Adipocyte (in vitro differentiated cells): ENCODE data around the gene FAM13A.

Experiments
- DNase-seq: peaks from one replicate; pipeline ENCODE4 v3.0.0-alpha.2; 2015; ENCODE audit warnings: low read depth
- H3K27me3 ChIP-seq: replicated peaks from 2 replicates; pipeline ENCODE4 v1.7.0; 2013; ENCODE audit warnings: mild to moderate bottlenecking, low read length, moderate library complexity; ENCODE audit not compliant: control insufficient read depth, insufficient read depth
- H3K36me3 ChIP-seq: 2 replicates; pipeline ENCODE4 v1.7.0; 2013; ENCODE audit warnings: low read length, mild to moderate bottlenecking, moderate library complexity; ENCODE audit not compliant: control insufficient read depth, insufficient read depth, severe bottlenecking
- H3K4me1 ChIP-seq: 2 replicates; pipeline ENCODE4 v1.7.0; 2013; ENCODE audit warnings: mild to moderate bottlenecking, low read length, moderate library complexity; ENCODE audit not compliant: control insufficient read depth, insufficient read depth
- H3K4me3 ChIP-seq: 2 replicates; pipeline ENCODE4 v1.7.0; 2013; ENCODE audit warnings: mild to moderate bottlenecking, low read length, moderate library complexity
- H3K9ac ChIP-seq: 2 replicates; pipeline ENCODE4 v1.7.0; 2013; ENCODE audit warnings: mild to moderate bottlenecking, low read length, moderate library complexity
- H3K9me3 ChIP-seq: 2 replicates; pipeline ENCODE4 v1.7.0; 2013; ENCODE audit warnings: mild to moderate bottlenecking, low read length, moderate library complexity; ENCODE audit not compliant: control insufficient read depth

FAM13A gene

DNA sequence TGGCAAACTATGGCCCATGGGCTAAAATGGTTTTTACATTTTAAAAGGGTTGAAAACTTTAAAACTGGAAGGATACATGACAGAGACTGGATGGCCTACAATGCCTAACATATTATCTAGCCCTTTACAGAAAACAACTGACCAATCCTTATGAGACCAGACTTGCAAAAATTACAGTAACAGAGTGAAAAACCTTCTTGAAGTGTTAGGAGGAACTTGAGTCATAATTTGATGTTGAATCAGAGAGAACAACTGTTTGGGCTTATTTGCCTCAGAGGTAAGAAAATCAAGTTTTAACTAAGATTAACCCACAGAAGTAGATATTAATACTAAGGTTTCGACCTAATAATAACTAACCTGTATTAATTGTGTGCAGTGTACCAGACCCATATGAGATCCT, 347.0 kb downstream of the FAM13A start:
- no peak for DNase-seq
- Histone ChIP-seq H3K4me1 (peaks cover 20% of the 10 kb centered on the region), H3K4me3 (no peak overlapping the region), H3K9ac (no peak overlapping the region), H3K9me3 (no peaks in the 10 kb centered on the region), H3K36me3 (peaks cover 17% of the 10 kb centered on the region), H3K27me3 (no peaks in the 10 kb centered on the region)

DNA sequence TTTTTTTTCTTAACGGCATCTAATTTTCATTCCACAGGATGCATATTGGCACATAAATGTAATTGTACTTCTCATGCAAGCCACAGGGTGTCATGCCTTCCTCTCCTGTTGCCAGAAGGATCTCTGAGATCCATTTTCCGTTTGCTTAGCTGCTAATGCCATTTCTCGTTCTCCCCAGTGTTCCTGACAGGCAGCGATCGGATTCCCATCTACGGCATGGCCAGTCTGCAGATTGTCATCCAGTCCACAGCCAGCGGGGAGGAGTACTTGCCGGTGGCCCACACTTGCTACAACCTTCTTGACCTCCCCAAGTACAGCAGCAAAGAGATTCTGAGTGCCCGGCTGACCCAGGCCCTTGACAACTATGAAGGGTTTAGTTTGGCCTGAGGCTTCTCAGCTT, 350.4 kb downstream of the FAM13A start:
- Histone ChIP-seq H3K4me1 (peaks cover 17% of the 10 kb centered on the region), H3K9me3 (no peaks in the 10 kb centered on the region), H3K9ac (peak overlapping the region; percentile 69), H3K27me3 (no peaks in the 10 kb centered on the region), H3K4me3 (peak overlapping the region; percentile 61), H3K36me3 (peaks cover 16% of the 10 kb centered on the region)
- DNase-seq: peak; percentile 81

GRCh38 chr4:88705805-88706492, 351.0 kb downstream of the FAM13A start:
- H3K9ac ChIP-seq: peak overlapping the region; percentile 69
- no peaks in the 10 kb centered on the region for H3K27me3 ChIP-seq
- H3K36me3 ChIP-seq: peaks cover 15% of the 10 kb centered on the region
- peaks cover 17% of the 10 kb centered on the region for H3K4me1 ChIP-seq
- DNase-seq: peak; percentile 60
- peak overlapping the region; percentile 61 for H3K4me3 ChIP-seq
- H3K9me3 ChIP-seq: no peaks in the 10 kb centered on the region

DNA sequence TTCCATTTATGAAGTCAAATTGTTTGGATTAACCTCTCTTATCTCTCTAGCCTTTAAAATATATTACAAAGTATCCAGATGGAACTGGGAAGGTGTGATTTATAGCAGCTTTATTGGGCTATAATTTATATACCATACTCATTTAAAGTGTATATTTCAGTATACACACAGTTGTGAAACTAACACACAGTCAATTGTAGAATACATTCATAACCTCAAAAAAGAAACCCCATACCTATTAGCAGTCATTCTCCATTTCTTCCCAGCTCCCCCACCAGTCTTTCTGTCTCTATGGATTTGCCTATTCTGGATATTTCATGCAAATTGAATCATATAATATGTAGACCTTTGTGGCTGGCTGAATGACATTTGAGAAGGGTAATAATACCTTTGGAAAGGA, 351.8 kb downstream of the FAM13A start:
- Histone ChIP-seq H3K27me3 (no peaks in the 10 kb centered on the region), H3K36me3 (peaks cover 10% of the 10 kb centered on the region), H3K9ac (no peak overlapping the region), H3K4me3 (no peak overlapping the region), H3K4me1 (peaks cover 17% of the 10 kb centered on the region), H3K9me3 (no peaks in the 10 kb centered on the region)
- no peak for DNase-seq

DNA sequence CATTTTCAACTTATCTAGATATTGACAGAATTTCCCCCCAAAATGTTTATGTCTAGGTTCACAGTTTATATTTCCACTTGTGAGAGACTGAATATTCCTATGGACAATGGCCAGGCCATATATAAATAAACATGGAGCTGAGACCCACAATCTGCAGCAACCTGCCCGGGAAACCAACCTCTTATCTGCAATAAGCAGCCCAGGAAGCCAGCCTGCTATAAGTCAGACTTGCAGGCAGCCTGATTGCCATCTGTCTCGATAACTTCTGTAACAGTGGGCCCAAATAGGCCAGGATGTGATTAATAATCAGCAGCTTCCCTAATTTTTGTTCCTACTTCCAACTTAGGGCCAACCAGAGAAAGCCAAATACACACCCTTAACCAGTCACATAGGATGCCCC, 354.2 kb downstream of the FAM13A start:
- DNase-seq: no peak
- H3K27me3 ChIP-seq: no peaks in the 10 kb centered on the region
- H3K9ac ChIP-seq: no peak overlapping the region

GRCh38 chr4:88698519-88698918, 358.5 kb downstream of the FAM13A start:
- Histone ChIP-seq H3K27me3 (no peaks in the 10 kb centered on the region), H3K36me3 (no peaks in the 10 kb centered on the region), H3K4me1 (no peaks in the 10 kb centered on the region), H3K9ac (no peak overlapping the region), H3K9me3 (no peaks in the 10 kb centered on the region), H3K4me3 (no peak overlapping the region)
- DNase-seq: no peak

More for the DNA sequence above, 354.2 kb downstream of the FAM13A start:
- Histone ChIP-seq H3K4me1 (peaks cover 17% of the 10 kb centered on the region), H3K4me3 (no peak overlapping the region), H3K36me3 (peaks cover 10% of the 10 kb centered on the region), H3K9me3 (no peaks in the 10 kb centered on the region)

- H3K4me1 ChIP-seq: no peaks in the 10 kb centered on the region
- peak within 1 kb of the TSS; percentile 81 for H3K9ac ChIP-seq
- no peaks in the 10 kb centered on the region for H3K36me3 ChIP-seq
- H3K27me3 ChIP-seq: no peaks in the 10 kb centered on the region
- peak; percentile 72 for DNase-seq
- no peaks in the 10 kb centered on the region for H3K9me3 ChIP-seq
- peak within 1 kb of the TSS; percentile 88 for H3K4me3 ChIP-seq
These were observed 359.2 kb downstream of the FAM13A start, which contains the start of gene NAP1L5 for GRCh38 chr4:88697588-88698329. NAP1L5 (minus strand) TSS chr4:88697829; CDS start chr4:88697754, 75 bp downstream.

DNA sequence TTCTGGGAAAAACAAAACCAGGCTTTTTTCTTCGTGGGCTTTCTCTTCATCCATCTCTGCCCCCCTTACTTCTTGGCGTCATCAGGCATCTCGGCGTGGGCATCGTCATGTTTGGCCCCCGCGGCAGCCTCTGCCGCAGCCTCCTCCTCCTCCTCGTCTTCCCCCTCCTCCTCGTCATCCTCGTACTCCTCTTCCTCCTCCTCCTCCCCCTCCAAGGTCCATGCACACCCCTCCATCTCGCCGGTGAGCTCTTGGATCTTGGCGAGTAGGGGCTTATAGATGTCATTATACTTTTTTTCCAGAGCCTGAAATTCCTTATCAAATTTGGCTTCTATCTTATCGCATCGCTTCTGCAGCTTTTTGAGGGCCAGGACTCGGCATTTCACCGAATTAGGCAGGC, 359.8 kb downstream of the FAM13A start:
- peak overlapping the region; percentile 88 for H3K4me3 ChIP-seq
- H3K27me3 ChIP-seq: no peaks in the 10 kb centered on the region
- peak overlapping the region; percentile 81 for H3K9ac ChIP-seq
- H3K4me1 ChIP-seq: no peaks in the 10 kb centered on the region
- H3K9me3 ChIP-seq: no peaks in the 10 kb centered on the region
- peak; percentile 65 for DNase-seq
- H3K36me3 ChIP-seq: peaks cover 5% of the 10 kb centered on the region

DNA sequence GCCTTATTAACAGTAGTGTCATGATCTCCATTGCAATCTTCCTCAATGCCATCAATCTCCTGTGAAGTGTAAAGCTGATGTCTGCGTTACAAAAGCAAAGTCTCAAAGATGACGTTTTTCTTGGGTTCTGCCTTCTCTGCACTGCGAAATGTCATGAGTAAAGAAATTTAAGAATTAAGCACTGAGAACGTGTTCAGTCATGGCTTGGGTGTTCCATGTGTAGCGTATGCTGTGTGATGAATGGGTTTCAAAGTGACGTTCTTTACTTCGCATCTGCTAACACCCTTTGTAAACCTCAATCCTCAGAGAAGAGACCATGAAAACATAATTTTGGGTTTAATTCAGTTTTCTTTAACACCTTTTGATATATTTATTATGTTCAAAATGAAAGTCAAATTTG, 360.4 kb downstream of the FAM13A start:
- Histone ChIP-seq H3K27me3 (no peaks in the 10 kb centered on the region), H3K9me3 (no peaks in the 10 kb centered on the region), H3K4me1 (no peaks in the 10 kb centered on the region), H3K36me3 (peaks cover 5% of the 10 kb centered on the region), H3K9ac (peak overlapping the region; percentile 81), H3K4me3 (peak overlapping the region; percentile 88)
- DNase-seq: peak; percentile 23

- H3K9me3 ChIP-seq: no peaks in the 10 kb centered on the region
- H3K9ac ChIP-seq: no peak overlapping the region
- peaks cover 14% of the 10 kb centered on the region for H3K4me1 ChIP-seq
- no peak for DNase-seq
- no peak overlapping the region for H3K4me3 ChIP-seq
- H3K36me3 ChIP-seq: peaks cover 5% of the 10 kb centered on the region
- H3K27me3 ChIP-seq: no peaks in the 10 kb centered on the region
These were observed 363.2 kb downstream of the FAM13A start for GRCh38 chr4:88693792-88694191.

DNA sequence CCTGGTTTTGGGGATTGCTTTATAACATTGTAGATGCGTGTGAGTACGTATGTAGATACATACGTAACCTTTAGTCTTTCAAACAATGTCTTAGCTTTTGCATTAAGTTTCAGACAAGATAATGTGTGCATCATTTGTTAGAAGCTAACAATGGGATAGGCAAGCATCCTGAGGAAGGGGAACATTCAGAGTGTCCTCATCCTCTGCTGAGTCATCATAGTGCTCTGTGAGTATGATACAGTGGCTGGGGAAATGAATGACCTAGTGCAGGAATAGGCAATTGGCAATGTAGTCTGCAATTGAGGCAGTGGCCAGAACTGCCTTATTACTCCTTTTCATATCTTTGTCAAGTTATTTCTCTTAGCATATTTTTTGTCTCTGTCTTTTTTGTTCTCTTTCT, 366.6 kb downstream of the FAM13A start:
- Histone ChIP-seq H3K9me3 (no peaks in the 10 kb centered on the region), H3K4me3 (no peak overlapping the region), H3K9ac (no peak overlapping the region), H3K36me3 (peaks cover 26% of the 10 kb centered on the region), H3K27me3 (no peaks in the 10 kb centered on the region), H3K4me1 (peaks cover 14% of the 10 kb centered on the region)
- DNase-seq: peak; percentile 62
